Superior temporal gyrus (tissue), 1 donor: ENCODE measurements around the gene UPP1.

Experiments used
- DNase-seq: peaks from one replicate; pipeline ENCODE4 v3.0.0-alpha.2; 2016; ENCODE audit errors: extremely low spot score

Gene UPP1

DNA sequence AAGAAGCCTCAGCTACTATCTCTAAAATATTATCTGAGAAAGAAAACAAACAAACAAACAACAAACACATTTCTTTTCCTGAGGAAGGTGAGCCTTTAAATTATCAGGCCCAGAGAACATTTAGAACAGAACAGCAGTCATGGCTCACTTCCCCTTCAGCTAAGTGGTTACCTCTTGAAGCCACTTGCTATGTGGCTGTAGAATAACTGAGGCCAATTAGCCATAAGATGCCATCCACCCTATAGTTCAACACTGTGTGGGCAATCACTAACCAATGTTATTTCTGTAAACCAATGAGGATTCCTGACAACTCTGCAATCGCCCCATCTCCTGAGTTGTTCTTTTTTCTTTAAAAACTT is 3.7 kb upstream of the UPP1 start:
- no peak for DNase-seq

DNA sequence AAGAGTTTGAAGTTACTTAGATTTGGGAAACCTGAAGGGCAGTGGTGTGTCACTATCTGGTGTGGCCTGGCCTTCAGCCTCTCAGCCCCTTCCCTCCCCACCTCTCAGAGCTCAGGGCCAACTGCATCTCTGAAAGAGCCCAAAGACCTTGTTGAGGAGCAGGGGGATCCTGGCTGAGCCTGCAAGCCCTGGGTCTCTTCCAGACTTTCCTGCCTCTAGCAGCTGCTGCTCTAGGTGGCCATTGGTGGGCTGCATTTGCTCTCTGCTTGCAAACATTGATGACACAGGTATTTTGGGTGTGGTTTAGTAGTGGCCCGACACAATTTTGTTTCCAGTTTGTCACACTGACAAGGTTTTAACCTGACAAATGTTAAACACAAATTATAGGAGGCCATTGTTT is 3.1 kb upstream of the UPP1 start:
- DNase-seq: no peak

DNA sequence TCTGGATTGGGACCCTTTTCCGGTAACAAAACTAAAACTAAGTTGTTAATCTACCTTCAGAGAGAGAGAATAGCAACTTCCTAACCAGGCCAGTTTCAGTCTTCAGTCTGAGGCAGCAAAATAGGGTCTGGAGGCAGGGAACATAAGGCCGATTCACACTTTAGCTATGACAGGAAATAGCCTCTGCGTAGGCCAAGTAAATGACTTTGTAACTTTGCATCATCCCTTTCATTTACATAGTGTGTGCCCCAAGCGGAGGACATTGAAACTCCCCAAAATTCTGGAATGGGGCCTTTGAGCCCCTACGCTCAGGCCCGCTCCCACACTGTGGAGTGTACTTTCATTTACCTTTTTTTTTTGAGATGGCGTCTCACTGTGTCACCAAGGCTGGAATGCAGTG is 1.7 kb upstream of the UPP1 start:
- no peak for DNase-seq

DNA sequence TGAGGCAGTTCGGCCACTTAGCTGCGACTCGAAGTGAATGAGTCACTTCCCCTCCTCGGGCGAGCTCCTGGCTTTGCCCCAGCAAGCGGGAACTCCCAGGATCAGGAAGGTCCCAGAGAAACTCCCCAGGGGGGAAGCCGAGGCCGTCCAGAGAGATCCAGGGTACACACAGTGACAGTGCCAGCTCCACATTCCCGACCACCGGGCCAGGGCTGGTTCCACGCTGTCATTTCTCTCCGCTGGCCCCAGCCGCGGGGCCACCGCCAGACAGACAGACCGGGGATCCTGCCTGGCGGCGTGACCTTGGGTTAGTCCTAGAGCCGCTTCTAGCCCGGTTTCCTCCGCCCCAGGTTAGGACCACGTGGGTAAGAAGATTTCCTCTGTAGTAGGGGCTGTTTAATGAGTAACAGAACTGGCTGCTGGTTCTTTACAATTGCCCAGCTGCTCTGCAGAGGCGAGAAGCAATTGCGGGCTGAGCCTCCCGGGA is 463 bp upstream of the UPP1 start:
- DNase-seq: peak; percentile 51

DNA sequence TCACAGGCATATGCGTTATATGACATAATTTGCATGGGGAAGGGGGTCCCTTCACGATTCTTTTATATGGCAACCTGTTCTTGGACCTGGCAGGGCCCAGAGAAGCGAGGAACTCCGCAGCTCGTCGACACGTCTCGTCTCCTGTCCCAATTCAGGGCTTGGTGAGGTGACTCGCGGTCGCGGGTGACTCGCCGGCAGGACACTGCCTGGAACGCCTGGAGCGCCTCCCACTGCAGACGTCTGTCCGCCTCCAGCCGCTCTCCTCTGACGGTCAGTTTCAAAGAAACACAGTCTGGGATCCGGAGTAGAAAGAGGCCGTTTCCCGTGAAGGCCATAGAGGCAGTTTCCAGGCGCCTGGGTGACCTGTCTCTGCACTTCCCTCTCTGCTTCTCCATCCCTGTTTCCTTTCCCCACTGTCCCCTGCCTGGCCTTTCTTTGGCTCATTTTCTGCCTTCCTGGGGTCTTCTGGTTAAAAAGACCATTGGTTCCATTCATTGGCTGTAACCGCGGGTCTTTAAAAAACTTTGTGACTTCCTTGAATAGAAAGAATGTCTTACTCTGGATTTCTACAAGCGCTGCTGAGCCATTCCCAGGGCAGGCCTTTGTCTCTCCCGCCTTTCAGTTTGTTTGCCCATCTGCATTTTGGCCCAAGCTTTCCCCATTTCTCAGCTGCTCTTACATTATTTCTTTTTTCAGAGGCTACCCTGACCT is 1.2 kb downstream of the UPP1 start:
- no peak for DNase-seq

DNA sequence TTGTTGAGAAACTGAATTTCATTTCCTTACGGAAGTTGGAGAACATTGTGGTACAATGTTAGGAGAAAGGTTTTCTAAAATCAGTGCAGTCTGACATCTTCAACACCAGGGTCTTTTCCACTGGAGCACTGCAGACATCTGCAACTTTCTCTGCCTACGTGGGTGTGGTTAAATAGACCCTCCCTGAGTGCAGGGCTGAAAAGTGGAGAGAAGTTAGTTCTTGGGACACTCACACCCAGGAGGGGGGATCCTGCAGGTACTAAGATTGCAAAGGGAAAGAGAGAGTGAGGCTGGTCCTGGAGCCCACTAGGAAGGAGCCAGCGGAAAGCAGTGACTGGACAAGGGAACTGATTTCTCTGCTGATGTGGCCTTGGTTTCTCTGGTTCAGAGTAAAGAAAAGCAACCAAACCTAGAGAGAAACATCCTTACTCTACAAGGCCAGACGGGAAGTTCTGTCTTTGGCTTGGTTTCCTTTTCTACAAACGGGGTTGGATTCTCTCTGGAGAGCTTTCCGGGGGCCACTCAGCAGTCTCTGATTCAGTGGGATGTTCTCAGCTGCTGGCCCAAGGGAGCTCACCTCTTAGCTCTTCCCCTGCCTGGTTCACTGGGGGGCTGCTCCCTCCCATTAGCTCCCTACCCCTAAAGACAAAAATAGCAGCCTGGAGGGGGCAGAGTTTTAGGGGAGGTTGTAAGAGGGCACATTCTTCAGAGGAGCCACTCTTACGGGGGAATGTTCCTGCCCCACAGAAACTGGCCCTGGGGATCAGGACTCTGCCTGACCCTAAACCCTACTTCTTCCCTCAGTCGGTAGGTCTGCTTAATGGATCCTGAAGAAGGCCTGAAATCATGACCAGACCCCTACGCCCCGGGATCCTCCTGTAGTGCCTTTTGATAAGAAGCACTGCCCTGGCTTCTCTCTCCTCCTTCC is 2.7 kb downstream of the UPP1 start:
- no peak for DNase-seq

DNA sequence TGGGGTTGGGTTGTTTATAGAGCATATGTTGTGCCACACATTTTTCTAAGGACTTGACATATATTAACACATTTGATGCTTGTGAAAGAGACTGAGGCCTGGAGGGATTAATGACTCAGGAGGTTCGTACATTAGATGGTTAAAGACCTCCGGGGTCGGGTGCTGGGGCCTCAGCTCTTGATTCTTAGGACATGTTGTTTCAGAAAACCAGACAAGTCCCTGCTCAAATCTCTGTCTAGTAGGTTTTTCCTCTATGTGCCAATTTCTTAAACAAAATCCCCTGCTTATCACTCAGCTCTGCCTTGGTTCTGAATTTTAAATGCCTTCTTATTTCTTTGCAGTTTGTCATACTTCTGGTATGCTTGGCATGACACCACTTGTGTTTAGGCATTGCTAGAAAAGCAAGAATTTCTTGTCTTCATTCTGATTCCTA is 5.8 kb downstream of the UPP1 start:
- DNase-seq: no peak

DNA sequence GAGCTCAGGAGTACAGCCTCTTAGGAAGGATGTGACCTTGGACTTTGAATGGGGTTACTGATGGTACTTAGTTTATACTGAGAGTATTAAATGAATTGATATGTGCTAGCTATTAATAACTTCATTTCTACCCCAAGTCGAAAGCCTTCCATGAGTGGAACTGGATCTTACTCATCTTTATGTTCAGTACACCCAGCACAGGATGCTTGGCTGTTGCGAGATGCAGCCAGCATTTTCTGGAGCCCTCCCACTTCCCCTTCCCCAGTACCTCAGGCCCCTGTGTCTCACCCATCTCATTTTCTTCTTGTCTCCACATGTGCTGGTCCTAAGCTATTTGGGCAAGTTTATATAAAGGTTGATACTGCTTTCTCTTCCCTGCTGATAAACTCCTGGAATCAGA is 7.2 kb downstream of the UPP1 start:
- DNase-seq: no peak

DNA sequence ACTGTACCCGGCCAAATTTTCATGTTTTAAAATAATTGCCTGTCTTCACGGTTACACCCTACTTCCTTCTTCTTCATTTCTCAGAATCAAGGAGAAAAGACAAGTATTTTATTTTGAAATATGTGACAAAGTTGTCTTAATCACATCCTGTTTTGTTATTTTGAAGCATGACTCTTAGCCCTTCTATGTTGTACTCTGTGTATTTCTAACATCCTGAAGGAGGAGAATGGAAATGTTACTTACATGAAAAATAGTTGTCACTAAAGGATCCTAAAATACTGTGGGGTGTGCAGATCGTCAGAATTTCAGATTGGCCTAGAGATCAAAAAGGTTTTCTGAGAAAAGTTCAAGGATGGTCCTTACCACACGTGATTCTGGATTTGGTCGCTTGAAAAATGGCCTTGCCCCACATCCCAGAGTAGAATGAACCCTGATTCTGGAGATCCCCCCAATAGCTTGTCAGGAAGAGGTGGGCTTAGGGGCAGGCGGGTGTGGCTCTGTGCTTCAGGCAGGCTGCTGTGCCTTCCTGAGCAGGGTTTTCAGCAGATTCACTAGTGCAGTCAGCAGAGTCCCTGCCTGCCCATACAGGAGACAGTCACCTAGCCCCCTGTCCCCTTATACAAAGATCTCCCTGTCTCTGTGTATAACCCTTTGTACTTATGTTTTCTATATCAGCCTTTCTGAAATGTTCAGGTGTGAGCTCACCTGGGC is 8.6 kb downstream of the UPP1 start:
- no peak for DNase-seq

DNA sequence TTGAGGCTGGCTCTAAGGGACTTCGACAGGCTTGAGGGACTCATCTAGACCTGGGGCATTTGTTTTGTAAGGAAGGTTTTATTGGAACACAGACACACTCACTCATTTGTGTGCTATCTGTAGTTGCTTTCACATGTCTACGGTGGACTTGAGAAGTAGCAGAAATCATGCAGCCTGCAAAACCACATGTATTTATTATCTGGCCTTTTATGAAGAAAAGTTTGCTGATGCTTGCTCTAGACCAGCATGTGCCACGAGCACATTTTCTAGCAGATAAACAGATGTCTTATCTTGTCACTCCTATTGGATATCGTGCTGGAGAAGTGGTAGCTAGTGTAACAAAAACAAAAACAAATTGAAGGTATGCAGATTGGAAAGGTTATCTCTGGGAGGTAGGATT is 9.8 kb downstream of the UPP1 start:
- DNase-seq: no peak

DNA sequence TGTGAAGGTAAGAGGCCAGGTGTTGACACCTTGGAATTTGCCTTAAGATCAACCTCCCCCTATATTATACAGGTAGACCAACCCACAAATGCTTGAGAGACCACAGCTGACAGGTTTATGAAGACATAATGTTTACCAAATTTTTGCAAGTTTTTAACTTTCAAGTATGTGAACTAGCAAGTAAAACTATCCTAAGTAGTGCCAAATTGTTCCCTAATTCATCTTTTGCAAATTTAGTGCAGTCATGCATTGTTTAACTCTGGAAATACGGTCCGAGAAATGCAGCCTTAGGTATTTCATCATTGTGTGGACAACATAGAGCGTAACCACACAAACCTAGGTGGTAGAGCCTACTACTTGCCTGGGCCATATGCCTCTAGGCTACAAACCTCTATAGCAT is 10.7 kb downstream of the UPP1 start:
- DNase-seq: no peak

DNA sequence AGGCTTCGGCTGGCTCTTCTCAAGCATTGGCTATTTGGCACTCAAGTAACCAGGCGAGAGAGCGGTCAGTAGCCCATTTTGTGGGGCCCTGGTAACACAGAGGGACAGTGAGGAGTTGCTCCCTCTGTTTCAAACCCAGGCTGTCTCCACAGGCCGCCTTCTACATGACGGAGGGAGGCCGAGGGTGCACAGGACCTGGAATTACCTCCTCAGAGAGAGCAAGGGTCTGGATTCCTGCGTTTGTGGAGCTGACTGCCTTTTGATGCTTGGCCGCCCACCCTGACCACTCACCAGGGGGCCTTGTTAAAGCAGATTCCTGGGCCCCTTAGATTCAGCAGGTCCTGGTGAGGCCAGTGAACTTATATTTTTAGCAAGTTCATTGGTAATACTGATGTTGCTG is 12.3 kb downstream of the UPP1 start:
- DNase-seq: no peak

DNA sequence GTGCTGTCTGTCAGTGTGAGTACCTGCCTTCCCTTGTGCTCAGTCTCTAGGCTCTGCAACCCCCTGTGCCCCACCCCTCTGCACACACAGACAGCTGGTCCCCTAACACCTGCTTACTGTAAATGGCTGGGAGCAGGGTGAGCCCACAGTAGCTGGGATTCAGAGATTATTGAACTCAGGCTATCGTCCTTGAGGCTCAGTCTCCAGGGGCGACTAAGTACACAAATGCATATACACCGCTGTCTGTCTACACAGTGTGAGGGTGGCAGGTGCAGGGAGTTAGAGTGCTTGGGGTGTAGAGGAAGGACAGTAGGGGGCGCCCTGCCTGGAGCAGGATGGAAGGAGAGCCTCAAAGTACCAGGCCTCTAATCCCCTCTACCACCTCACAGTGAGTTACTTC is 12.9 kb downstream of the UPP1 start:
- no peak for DNase-seq

DNA sequence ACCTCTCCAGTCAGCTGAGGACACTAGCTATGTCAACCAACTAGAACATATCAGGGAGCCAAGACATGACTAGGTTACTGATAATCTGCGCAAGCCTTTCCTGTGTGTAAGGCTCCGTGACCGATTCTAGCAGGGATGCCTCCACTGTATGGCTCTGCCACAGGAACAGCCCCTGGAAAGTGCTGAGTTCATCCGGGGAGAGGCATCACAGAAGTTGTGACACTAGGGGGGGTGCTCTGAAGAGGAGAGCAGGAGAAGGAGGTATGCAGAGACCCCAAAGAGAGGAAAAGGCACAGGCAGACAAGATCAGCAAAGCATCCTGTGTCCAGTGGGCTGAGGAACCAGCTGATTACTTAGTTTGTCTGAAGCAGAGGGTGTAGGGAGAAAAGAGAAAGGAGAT is 13.5 kb downstream of the UPP1 start:
- no peak for DNase-seq

DNA sequence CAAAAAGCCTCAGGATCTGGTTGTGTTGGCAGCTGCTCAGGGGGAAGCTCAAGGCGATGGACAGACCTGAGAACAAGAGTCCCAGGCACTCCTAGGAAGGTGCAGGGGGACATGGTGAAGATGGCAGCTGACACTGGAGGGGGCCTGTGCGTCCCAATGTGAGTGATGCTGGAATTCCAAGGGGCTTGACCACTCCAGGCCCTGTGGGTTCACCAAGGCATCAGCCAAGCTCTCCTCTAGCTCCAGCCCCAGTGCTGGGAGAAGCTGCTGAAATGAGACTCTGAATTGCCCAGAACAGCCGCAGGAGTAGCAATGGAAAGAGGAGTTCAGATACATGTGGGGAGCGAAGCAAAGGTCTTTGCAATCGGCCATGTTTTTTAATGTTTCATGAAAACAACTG is 16.0 kb downstream of the UPP1 start:
- no peak for DNase-seq

DNA sequence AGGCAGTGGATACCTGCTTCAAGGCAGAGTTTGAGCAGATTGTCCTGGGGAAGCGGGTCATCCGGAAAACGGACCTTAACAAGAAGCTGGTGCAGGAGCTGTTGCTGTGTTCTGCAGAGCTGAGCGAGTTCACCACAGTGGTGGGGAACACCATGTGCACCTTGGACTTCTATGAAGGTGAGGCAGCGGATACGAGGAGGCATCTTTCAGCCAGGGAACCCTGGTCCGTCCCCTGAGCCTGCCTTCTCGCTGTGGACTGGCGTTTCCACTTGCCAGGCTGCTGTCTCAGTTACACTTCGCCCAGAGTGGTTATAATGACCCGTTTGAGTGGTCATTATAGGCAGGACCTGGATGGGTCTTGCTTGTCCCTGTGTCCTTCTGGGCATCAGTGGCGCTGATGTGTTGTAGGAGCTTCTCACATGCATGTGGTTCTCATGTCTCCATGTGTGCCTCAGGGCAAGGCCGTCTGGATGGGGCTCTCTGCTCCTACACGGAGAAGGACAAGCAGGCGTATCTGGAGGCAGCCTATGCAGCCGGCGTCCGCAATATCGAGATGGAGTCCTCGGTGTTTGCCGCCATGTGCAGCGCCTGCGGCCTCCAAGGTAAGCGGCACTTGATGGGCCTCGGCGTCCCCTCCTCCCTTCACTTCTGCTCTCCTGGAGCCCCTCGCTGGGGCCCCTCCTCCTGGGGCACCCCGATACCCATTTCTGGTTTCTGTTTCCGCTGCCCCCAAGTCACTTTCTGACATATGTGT is 18.0 kb downstream of the UPP1 start:
- no peak for DNase-seq

DNA sequence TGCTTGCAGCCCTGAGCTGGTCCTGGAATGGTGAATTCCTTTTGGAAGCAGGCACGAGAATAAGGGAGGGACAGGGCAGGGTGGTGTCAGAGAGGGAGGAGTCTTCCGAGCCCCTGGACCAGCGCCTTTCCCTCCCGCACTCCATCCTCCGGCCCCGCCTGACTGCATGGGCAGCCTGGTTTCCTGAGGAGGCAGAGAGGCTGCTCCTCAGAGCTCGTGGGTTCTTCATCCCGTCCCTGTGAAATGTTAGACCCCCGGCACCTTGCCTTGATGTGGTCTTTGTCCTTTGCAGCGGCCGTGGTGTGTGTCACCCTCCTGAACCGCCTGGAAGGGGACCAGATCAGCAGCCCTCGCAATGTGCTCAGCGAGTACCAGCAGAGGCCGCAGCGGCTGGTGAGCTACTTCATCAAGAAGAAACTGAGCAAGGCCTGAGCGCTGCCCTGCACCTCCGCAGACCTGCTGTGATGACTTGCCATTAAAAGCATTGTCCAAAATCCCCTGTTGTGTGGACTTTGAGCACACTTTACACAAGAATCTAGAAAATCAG is 18.9 kb downstream of the UPP1 start:
- DNase-seq: no peak

DNA sequence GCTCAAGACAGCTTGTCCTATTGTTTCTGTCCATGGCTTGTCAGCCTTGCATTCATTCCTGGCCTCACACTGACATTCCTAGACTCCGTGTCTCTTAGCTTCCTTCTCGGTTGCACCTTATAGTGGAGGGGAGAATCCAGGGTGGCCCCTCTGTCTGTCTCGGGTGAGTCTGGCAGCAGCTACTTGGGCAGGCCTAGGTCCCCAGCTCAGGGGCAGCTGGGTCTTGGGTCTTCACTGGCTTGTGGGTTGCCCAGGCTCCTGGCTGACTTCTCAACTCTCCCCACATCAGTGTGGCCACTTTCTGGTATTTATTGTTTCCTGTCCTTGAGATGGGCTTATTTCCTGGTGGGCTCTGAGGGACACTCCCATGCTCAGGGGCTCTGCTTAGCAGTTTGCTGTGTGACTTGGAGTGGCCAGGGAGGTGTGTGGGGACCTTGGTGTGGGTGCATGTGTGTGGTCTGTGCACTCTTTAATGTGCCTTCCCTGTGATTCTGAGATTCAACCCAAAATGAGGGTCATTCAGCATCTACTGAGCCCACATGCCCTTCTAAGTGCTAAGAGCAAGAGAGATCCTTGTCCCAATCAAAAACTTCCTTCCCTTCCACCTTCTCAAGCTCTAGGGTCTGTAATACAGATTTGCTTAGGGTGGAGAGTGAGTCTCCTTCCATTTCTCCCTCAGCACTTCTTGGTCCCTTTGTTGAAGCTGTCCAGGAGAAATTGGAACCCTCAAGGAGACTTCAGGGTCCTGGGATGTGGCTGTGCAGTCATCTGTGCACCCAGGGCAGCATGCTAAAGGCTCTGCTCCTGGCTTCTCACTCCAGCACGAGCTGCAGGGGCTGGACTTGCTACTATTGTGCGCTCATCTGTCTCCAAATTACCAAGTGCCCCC is 20.1 kb downstream of the UPP1 start:
- DNase-seq: no peak

DNA sequence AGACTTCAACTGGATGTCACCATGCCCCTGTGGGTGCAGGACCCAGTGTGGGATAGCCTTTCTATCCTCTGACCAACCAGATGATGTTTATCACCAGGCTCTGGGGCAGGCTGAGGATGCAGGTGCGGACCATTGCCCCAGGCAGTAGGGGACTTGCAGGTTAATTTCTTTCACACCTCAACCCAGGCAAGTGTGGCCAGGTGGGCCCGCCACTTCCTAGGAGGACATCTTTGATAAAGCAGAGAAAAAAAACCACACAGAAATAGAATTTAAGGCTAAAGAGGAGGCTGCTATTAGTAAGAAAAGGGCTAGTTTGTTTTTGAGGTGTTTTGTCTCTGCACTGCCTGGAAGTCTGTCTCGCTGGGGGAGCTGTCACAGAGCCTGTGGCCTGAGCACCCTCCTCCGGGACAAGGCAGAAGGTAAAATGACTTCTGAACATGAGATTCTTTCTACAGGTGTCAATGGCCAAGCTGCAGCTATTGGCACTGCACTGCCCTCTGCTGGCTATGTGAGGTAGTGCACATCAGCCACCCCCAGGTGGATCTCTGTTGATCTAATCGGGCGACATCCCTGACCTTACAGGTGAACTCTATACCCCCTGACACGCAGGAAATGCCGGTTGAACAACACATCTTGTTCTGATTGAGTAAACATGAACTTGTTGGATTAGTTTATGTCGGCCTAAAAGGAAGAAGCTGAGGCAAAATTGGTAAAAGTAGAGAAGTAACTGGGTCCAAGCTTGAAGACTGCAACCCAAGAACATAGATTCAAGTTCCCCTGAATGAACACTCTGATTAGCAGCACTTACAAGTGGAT is 21.0 kb downstream of the UPP1 start:
- peak; percentile 84 for DNase-seq

DNA sequence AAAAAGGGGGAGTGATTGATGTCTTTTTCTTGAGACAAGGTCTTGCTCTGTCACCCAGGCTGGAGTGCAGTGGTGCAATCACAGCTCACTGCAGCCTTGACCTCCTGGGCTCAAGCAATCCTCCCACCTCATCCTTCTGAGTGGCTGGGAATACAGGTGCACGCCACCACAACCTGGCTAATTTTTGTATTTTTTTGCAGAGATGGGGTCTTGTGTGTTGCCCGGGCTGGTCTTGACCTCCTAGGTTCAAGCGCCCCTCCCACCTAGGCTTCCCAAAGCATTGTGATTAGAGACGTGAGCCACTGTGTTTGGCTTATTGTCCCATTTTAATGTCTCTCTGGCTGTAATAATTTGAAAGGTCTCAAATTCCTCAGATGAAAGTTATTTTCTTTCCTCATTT is 21.8 kb downstream of the UPP1 start:
- DNase-seq: no peak
